GM19463 (cell line): Measurements from ENCODE around the gene IP6K3.

ENCODE experiments used
- ATAC-seq: cut with Tn5 transposase; IDR thresholded peaks from one replicate; pipeline ENCODE4 v1.9.1; 2021; ENCODE audit warnings: mild to moderate bottlenecking, moderate library complexity; ENCODE audit not compliant: unreplicated experiment

The IP6K3 gene

DNA sequence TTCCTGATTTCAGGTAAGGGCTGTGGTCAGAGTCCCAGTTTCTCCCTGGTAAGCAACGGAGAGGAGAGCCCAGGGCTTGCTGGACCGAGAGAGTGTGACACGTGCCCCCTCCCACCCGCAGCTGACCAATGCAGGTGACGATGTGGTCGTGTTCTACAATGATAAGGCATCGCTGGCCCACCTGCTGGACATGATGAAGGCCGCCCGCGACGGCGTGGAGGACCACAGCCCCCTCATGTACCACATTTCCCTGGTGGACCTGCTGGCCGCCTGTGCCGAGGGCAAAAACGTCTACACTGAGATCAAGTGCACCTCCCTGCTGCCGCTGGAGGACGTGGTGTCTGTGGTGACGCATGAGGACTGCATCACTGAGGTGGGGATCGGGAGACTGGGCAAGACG lies 66.9 kb downstream of the IP6K3 start:
- no peak for ATAC-seq

- no peak for ATAC-seq
Measured at GRCh38 chr6:33678932-33679490, 67.7 kb downstream of the IP6K3 start.

DNA sequence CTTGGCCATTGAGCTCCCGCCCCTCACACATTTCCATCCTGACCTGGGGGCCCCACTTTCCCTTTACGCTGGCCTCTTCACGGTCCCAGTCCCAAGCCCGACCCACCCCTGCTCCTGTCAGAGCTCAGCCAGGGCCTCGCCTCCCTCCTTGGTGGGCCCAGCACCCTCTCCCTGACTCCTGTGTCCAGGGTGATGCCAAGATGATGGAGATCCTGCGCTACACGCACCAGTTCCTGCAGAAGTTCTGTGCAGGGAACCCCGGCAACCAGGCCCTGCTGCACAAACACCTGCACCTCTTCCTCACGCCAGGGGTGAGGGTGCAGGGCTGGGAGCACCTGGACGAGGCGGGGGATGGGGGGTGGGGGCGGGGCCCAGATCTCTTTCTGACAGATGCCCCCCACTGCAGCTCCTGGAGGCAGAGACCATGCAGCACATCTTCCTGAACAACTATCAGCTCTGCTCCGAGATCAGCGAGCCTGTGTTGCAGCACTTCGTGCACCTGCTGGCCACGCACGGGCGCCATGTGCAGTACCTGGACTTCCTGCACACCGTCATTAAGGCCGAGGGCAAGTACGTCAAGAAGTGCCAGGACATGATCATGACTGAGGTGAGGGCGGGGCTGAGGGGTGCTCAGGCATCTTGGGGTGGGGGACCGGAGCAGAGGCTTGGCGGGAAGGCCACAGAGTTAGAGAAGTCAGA lies 68.3 kb downstream of the IP6K3 start:
- no peak for ATAC-seq

GRCh38 chr6:33677689-33678088 lies 69.0 kb downstream of the IP6K3 start:
- no peak for ATAC-seq

GRCh38 chr6:33677143-33677660 lies 69.5 kb downstream of the IP6K3 start:
- ATAC-seq = no peak

GRCh38 chr6:33676416-33677142 lies 70.1 kb downstream of the IP6K3 start:
- ATAC-seq = no peak

- ATAC-seq = no peak
Measured at GRCh38 chr6:33675968-33676367, 70.7 kb downstream of the IP6K3 start.

DNA sequence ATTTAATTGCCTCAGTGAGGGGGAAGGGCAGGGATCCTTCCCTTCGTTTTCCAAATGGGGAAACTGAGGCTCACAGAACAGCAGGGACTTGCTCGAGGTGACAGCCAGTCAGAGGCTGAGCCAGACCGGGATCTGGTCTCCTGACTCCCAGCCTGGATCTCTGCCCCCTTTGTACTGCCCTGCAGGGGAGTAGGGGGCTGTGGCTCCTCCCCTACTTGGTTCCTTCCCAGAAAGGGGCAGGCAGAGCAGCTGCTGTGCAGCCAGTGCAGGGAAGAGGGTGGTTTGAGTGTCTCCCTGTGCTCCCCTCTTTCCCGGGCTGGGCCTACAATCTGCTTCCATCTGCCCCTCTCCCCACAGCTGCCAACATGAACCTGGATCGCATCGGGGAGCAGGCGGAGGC lies 72.9 kb downstream of the IP6K3 start:
- ATAC-seq = no peak

DNA sequence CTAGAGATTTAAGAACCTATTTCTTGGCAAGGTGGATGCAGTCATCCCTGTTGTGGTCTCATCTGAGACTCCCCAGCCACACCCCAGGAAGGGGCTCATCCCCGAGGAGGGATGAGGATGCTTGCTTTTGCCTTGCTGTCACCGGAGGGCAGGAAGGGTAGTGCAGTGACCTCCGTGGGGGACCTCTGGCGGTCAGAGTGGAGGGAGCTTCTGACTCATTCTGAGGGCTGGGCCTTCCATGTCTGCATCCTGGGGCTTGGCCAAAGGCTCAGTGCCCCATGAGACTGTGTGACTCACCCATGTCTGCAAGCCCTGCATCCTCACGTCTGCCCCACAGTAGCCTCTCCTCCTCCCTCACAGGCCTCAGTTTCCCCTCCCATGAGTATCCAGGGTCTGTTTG lies 73.9 kb downstream of the IP6K3 start:
- no peak for ATAC-seq

GRCh38 chr6:33671744-33672072 lies 75.0 kb downstream of the IP6K3 start:
- ATAC-seq = no peak
